Muscle of leg (tissue), 11 donors: ENCODE data around the gene RBM19. TPM values are rescaled to one million over a fixed set of nuclear protein-coding genes. Genes with fewer than 3 reads are reported as not detected.

ENCODE experiments used
- DNase-seq: peaks from one replicate; pipeline ENCODE4 v3.0.0; 2013
- H3K27ac ChIP-seq: one replicate; pipeline ENCODE4 v1.5.1; 2013; ENCODE audit warnings: mild to moderate bottlenecking, low read length, control low read depth
- H3K27me3 ChIP-seq: one replicate; pipeline ENCODE4 v1.6.1; 2013; ENCODE audit warnings: low read length; ENCODE audit not compliant: control insufficient read depth, insufficient read depth
- H3K36me3 ChIP-seq: one replicate; pipeline ENCODE4 v1.6.1; 2013; ENCODE audit warnings: low read length; ENCODE audit not compliant: control insufficient read depth, insufficient read depth
- H3K4me1 ChIP-seq: one replicate; pipeline ENCODE4 v1.6.1; 2013; ENCODE audit warnings: low read length; ENCODE audit not compliant: control insufficient read depth, insufficient read depth
- H3K4me3 ChIP-seq: one replicate; pipeline ENCODE4 v1.5.1; 2013; ENCODE audit warnings: low read length, control low read depth
- H3K9me3 ChIP-seq: replicated peaks from 2 replicates; pipeline ENCODE4 v1.6.1; 2013; ENCODE audit warnings: low read depth, low read length; ENCODE audit not compliant: control insufficient read depth
- WGBS: methylation state at CpG from one replicate; pipeline ENCODE4 v1.1.5; 2013; ENCODE audit warnings: missing lambda C conversion rate; ENCODE audit not compliant: insufficient coverage; 5-methylcytosine and 5-hydroxymethylcytosine counted together
- polyA plus RNA-seq, 8 donors: library from polyadenylated mRNA; unstranded; fragments of 120-200 nt; gene quantifications; one replicate each; pipeline versions ENCODE4 v1.2.1 to v1.2.3, GENCODE V29; 2013; ENCODE audit warnings: inconsistent platforms in 1 of 8, low replicate concordance in 1 of 8; ENCODE audit not compliant: insufficient read length in 8 of 8, insufficient read depth in 1 of 8
- total RNA-seq: library from RNA; stranded (reverse); fragments of 120-200 nt; gene quantifications from one replicate; pipeline ENCODE4 v1.2.4, GENCODE V29; 2013

Gene RBM19
- total and polyA plus RNA-seq, 9 donors, result 12.7 to 20.9 (median 16.1) TPM

GRCh38 chr12:113931517-113931916 is 34.6 kb downstream of the RBM19 start:
- peaks cover 39% of the 10 kb centered on the region for H3K36me3 ChIP-seq
- H3K4me1 ChIP-seq, result peaks cover 17% of the 10 kb centered on the region
- 98% methylated on average over 6 of the region's 6 CpGs for WGBS
- H3K4me3 ChIP-seq, result no peak overlapping the region
- no peak for DNase-seq
- no peaks in the 10 kb centered on the region for H3K27me3 ChIP-seq
- no peak overlapping the region for H3K27ac ChIP-seq
- H3K9me3 ChIP-seq, result no peaks in the 10 kb centered on the region

DNA sequence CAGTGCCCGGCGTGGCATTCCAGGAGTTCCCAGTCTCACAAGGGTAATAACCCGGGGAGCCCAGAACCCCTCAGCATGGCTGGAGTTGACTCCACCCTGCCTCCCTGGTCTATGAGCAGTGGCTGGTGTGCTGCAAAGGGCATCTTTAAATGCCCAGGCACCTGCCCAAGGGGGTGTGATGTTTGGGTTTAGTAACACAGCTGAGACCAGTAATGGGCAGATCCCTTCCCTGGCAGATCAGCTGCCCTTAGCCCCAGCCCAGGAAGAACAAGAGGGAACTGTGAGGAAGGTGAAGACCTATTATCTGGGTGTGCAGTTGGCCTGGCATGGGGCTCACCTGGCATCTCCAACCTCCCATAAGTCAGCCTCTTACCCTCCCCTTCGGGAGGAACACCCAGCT is 35.9 kb downstream of the RBM19 start:
- Histone ChIP-seq H3K27me3 (no peaks in the 10 kb centered on the region), H3K27ac (no peak overlapping the region), H3K9me3 (no peaks in the 10 kb centered on the region), H3K4me3 (no peak overlapping the region), H3K4me1 (peaks cover 17% of the 10 kb centered on the region), H3K36me3 (peaks cover 44% of the 10 kb centered on the region)
- no peak for DNase-seq
- WGBS, result 84% methylated on average over 4 of the region's 4 CpGs

- Histone ChIP-seq H3K27ac (no peak overlapping the region), H3K36me3 (peaks cover 49% of the 10 kb centered on the region), H3K4me1 (peaks cover 17% of the 10 kb centered on the region), H3K9me3 (no peaks in the 10 kb centered on the region), H3K4me3 (no peak overlapping the region), H3K27me3 (no peaks in the 10 kb centered on the region)
- no peak for DNase-seq
- 36% methylated on average over 3 of the region's 5 CpGs for WGBS
Measured at GRCh38 chr12:113929312-113929989, 36.7 kb downstream of the RBM19 start.

- Histone ChIP-seq H3K27me3 (no peaks in the 10 kb centered on the region), H3K27ac (no peak overlapping the region), H3K4me3 (no peak overlapping the region), H3K9me3 (no peaks in the 10 kb centered on the region), H3K36me3 (peaks cover 63% of the 10 kb centered on the region), H3K4me1 (peaks cover under 1% of the 10 kb centered on the region)
- 96% methylated on average over 4 of the region's 8 CpGs for WGBS
- no peak for DNase-seq
Measured at GRCh38 chr12:113926788-113927187, 39.3 kb downstream of the RBM19 start.

DNA sequence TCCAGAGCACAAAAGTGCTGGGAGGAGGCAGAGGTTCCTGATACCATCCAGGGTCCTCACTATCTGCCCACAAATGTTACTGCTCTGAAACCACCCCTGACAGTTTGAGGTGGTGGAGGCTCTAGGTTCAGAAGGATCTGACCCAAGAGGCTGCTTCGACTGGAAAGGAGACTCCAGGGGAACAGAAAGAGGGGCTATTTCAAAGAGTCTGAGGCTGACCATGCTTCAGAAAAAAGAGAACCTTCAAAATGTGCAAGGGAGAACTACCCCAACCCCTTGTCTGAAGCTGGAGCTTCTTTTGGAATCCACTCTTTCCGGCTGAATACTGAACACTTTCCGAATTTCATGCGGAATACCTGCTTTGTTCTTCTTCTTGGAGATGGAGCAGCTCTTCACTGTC is 41.8 kb downstream of the RBM19 start:
- Histone ChIP-seq H3K4me3 (no peak overlapping the region), H3K9me3 (no peaks in the 10 kb centered on the region), H3K4me1 (no peaks in the 10 kb centered on the region), H3K36me3 (peaks cover 68% of the 10 kb centered on the region), H3K27me3 (no peaks in the 10 kb centered on the region), H3K27ac (no peak overlapping the region)
- DNase-seq, result no peak
- 71% methylated on average over 4 of the region's 4 CpGs for WGBS

DNA sequence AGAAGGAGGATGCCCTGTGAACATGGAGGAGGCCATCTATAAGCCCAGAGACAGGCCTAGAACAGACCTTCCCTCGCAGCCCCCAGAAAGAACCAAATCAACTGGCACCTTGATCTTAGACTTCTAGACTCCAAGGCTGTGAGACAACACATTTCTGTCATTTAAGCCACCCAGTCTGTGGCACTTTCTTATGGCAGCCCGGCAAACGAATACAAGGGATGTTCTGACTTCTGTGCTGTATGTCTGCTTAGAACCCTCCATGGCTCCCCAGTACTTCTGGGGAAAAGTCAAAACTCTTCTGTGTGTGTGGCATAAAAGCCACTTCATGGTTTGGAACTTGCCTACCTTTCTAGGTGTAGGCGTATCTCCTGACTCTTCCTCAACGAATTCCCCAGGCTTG is 42.9 kb downstream of the RBM19 start:
- no peaks in the 10 kb centered on the region for H3K9me3 ChIP-seq
- no peak overlapping the region for H3K4me3 ChIP-seq
- no peaks in the 10 kb centered on the region for H3K4me1 ChIP-seq
- no peak for DNase-seq
- no peaks in the 10 kb centered on the region for H3K27me3 ChIP-seq
- 96% methylated on average over 4 of the region's 5 CpGs for WGBS
- no peak overlapping the region for H3K27ac ChIP-seq
- H3K36me3 ChIP-seq, result peaks cover 63% of the 10 kb centered on the region

DNA sequence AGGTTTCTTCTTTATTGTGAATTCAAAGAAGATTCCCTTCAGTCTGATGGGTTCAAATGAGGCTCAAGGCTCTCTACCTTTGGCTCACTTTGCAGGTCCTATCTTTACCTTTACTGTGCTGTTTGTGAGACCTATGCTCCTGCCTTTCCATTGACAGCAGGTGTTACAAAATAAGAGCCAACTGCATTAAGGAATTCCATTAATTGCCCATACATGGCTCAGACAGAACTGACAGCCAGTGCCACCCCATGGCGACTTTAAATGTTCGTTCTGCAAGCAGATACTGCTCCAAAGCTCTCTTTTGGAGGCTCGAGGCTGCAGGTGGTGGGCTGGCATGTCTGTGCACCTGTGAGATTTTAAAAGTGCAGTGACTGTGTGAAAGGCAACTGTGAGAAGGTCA is 44.7 kb downstream of the RBM19 start:
- H3K27me3 ChIP-seq, result no peaks in the 10 kb centered on the region
- DNase-seq, result no peak
- 88% methylated on average over 2 of the region's 3 CpGs for WGBS
- H3K36me3 ChIP-seq, result peaks cover 77% of the 10 kb centered on the region
- no peaks in the 10 kb centered on the region for H3K4me1 ChIP-seq
- no peaks in the 10 kb centered on the region for H3K9me3 ChIP-seq
- H3K4me3 ChIP-seq, result no peak overlapping the region
- H3K27ac ChIP-seq, result no peak overlapping the region

DNA sequence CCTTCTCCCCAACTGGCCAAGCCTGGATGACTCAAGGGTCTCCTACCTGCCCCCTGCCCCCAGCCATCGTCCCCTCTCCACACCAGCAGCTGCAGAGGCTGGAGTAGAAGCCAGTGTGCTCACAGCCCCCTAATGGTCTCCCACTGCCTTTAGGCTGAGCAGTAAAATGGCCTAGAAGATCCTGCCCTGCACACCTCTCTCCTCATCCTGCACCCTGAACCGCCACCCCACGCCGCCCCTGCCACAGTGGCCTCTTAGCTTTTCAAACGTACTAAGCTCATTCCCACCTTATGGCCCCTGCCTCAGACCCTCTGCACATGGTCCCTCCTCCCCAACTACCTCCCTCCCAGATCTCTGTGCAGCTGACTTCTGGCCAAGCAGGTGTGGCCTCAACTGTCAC is 46.3 kb downstream of the RBM19 start:
- WGBS, result 86% methylated on average over 5 of the region's 5 CpGs

GRCh38 chr12:113918306-113918705 is 47.8 kb downstream of the RBM19 start:
- 72% methylated on average over 11 of the region's 13 CpGs for WGBS
- no peak for DNase-seq
- no peak overlapping the region for H3K4me3 ChIP-seq
- H3K9me3 ChIP-seq, result no peaks in the 10 kb centered on the region
- no peaks in the 10 kb centered on the region for H3K4me1 ChIP-seq
- H3K27ac ChIP-seq, result no peak overlapping the region
- H3K27me3 ChIP-seq, result no peaks in the 10 kb centered on the region
- H3K36me3 ChIP-seq, result peaks cover 62% of the 10 kb centered on the region

More for the DNA sequence above, 46.3 kb downstream of the RBM19 start:
- Histone ChIP-seq H3K27me3 (no peaks in the 10 kb centered on the region), H3K4me1 (no peaks in the 10 kb centered on the region), H3K9me3 (no peaks in the 10 kb centered on the region), H3K36me3 (peaks cover 71% of the 10 kb centered on the region), H3K4me3 (no peak overlapping the region), H3K27ac (no peak overlapping the region)
- DNase-seq, result no peak

GRCh38 chr12:113917393-113917792 is 48.7 kb downstream of the RBM19 start:
- H3K27me3 ChIP-seq, result no peaks in the 10 kb centered on the region
- H3K36me3 ChIP-seq, result peaks cover 58% of the 10 kb centered on the region
- WGBS, result no CpG with 5 or more reads among the region's 5 CpGs
- H3K27ac ChIP-seq, result no peak overlapping the region
- H3K4me3 ChIP-seq, result no peak overlapping the region
- no peaks in the 10 kb centered on the region for H3K4me1 ChIP-seq
- H3K9me3 ChIP-seq, result no peaks in the 10 kb centered on the region
- DNase-seq, result no peak

- Histone ChIP-seq H3K36me3 (peaks cover 60% of the 10 kb centered on the region), H3K27ac (no peak overlapping the region), H3K9me3 (no peaks in the 10 kb centered on the region), H3K4me1 (no peaks in the 10 kb centered on the region), H3K27me3 (no peaks in the 10 kb centered on the region), H3K4me3 (no peak overlapping the region)
- no peak for DNase-seq
- 85% methylated on average over 10 of the region's 13 CpGs for WGBS
Measured at GRCh38 chr12:113914806-113915205, 51.3 kb downstream of the RBM19 start.
